Transverse colon (tissue), 4 donors: ENCODE data around the gene STARD7.

ENCODE experiments used
- POLR2A ChIP-seq: fragments of 450-650 bp; IDR thresholded peaks from one replicate; pipeline ENCODE4 v1.6.1; 2016; ENCODE audit warnings: antibody characterized with exemption, mild to moderate bottlenecking, moderate library complexity
- POLR2AphosphoS5 ChIP-seq, 3 donors: sonication (generic); formaldehyde crosslinking; IDR thresholded peaks; one replicate each; pipeline ENCODE4 v1.6.1; 2016; ENCODE audit warnings: antibody characterized with exemption in 3 of 3
- TF ChIP-seq, protein P1 (sequence below), 5 experiments: fragments of 200-600 bp in 3 of 5; fragments of 450-650 bp in 2 of 5; sonication (generic) in 3 of 5; IDR thresholded peaks; 1 replicate in 2 of 5; 2 replicates in 3 of 5; pipeline ENCODE4 v1.5.1; 2016 to 2017; ENCODE audit warnings: antibody characterized with exemption in 5 of 5, inconsistent platforms in 3 of 5, mild to moderate bottlenecking in 2 of 5, moderate library complexity in 1 of 5

DNA sequence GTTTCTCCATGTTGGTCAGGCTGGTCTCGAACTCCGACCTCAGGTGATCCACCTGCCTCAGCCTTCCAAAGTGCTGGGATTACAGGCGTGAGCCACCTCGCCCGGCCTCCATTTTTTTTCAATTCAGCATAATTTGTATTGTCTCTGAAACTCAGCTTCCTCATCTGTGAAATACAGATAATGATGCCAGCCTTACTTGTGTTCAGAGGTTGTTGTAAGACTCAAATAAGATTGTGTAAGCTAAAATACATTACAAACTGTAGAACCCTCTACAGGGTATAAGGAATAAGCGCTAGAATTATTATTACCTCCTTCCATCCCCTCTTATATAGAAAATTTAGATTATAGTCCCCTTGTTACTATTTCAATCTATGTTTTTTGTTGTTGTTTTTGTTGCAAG lies 24.8 kb upstream of the STARD7 start:
- TF ChIP-seq, protein P1, sequence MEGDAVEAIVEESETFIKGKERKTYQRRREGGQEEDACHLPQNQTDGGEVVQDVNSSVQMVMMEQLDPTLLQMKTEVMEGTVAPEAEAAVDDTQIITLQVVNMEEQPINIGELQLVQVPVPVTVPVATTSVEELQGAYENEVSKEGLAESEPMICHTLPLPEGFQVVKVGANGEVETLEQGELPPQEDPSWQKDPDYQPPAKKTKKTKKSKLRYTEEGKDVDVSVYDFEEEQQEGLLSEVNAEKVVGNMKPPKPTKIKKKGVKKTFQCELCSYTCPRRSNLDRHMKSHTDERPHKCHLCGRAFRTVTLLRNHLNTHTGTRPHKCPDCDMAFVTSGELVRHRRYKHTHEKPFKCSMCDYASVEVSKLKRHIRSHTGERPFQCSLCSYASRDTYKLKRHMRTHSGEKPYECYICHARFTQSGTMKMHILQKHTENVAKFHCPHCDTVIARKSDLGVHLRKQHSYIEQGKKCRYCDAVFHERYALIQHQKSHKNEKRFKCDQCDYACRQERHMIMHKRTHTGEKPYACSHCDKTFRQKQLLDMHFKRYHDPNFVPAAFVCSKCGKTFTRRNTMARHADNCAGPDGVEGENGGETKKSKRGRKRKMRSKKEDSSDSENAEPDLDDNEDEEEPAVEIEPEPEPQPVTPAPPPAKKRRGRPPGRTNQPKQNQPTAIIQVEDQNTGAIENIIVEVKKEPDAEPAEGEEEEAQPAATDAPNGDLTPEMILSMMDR (IDR thresholded peaks at IDR 0.05): no peak
- TF ChIP-seq POLR2AphosphoS5 (IDR thresholded peaks at IDR 0.05) (no peak), POLR2A (no peak)
